ENCODE data around the gene TELO2.

The TELO2 gene

GRCh38 chr16:1457489-1458245 lies 35.5 kb upstream of the TELO2 start:
- H3K4me3 ChIP-seq (ENCODE audit: low read length), result no peak overlapping the region
- DNase-seq (ENCODE audit: low read depth), result no peak
- TF ChIP-seq CTCF (conservative IDR thresholded peaks at IDR 0.05; ENCODE audit: low read depth, low read length), result no peak

GRCh38 chr16:1458336-1458976 lies 34.7 kb upstream of the TELO2 start:
- H3K4me3 ChIP-seq (ENCODE audit: low read length), result no peak overlapping the region
- no peak for TF ChIP-seq CTCF (conservative IDR thresholded peaks at IDR 0.05; ENCODE audit: low read depth, low read length)
- DNase-seq (ENCODE audit: low read depth), result no peak

GRCh38 chr16:1458977-1459341 lies 34.2 kb upstream of the TELO2 start:
- DNase-seq (ENCODE audit: low read depth), result no peak
- no peak for TF ChIP-seq CTCF (conservative IDR thresholded peaks at IDR 0.05; ENCODE audit: low read depth, low read length)
- H3K4me3 ChIP-seq (ENCODE audit: low read length), result no peak overlapping the region

DNA sequence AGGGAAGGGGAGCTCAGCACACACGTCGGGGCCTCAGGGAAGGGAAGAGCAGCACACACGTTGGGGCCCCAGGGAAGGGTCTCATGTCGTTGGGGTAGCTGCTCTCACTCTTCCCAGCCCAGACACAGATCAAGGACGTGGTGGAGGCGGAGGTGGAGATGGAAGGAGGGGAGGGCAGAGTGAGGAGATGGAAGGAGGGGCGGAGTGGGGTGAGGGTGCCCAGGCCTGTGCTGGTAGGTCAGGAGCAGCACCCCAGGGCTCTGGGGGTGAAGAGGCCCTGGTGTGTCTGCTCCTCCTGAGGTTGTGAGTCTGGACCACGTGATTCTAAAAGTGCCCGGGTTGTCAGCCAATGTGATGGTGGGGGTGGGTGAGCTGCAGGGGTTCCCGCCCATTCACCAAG lies 33.2 kb upstream of the TELO2 start:
- no peak overlapping the region for H3K4me3 ChIP-seq (ENCODE audit: low read length)
- TF ChIP-seq CTCF (conservative IDR thresholded peaks at IDR 0.05; ENCODE audit: low read depth, low read length), result no peak
- DNase-seq (ENCODE audit: low read depth), result no peak

DNA sequence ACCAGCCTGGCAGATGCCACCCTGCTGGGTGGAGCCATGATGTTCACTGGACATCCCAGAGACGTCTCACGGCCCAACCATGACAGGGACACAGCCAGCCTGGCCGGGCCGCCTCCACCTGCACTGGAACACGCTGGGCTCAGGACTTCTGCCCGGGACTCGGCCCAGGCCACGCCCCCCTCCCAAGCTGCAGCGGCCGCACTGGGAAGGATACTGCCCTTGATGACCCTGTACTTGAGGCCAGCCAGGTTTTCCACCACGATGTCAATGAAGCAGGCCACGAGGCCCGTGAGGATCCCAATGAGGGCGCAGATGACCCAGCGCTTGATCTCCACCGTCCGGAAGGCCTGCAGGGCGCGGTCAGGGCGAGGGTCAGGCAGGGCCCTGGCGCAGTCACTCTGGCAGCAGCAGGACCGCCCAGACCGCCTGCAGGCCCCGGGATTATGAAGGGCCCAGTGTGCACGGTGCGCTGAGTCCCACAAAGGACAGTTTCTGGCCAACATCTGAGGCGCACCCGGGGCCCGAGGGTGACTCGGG lies 32.5 kb upstream of the TELO2 start:
- no peak for DNase-seq (ENCODE audit: low read depth)
- no peak for TF ChIP-seq CTCF (conservative IDR thresholded peaks at IDR 0.05; ENCODE audit: low read depth, low read length)
- H3K4me3 ChIP-seq (ENCODE audit: low read length), result no peak overlapping the region

DNA sequence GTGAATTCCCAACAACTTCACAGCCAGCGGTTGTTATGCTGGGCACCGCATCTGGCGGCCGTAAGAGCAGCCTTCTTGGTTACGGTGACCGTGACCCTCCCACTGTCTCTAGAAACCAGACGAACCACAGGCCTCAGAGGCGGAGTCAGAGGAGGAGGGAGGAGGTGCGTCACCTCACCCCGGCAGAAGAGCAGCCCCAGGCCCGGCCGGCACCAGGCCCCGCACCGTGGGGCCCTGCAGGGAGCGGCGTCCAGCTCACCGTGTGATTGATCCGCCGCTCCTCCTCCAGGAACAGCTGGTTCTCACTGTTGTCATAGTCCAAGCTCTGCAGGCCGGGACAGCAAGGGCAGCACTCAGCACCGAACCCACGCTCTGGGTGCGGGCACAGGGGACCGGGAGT lies 32.0 kb upstream of the TELO2 start:
- TF ChIP-seq CTCF (conservative IDR thresholded peaks at IDR 0.05; ENCODE audit: low read depth, low read length), result no peak
- no peak overlapping the region for H3K4me3 ChIP-seq (ENCODE audit: low read length)
- DNase-seq (ENCODE audit: low read depth), result no peak
